Measurements from ENCODE around the gene ITIH5. TPM values are rescaled to one million over a fixed set of nuclear protein-coding genes. Genes with fewer than 3 reads are reported as not detected.

ITIH5 gene
- 23.5 TPM for total RNA-seq

GRCh38 chr10:7666253-7667023, at the start of gene ITIH5:
ITIH5 (minus strand) TSS chr10:7666966; CDS start chr10:7666892, 74 bp downstream.

GRCh38 chr10:7703140-7703539, 36.4 kb upstream of the ITIH5 start, which contains the start of gene ITIH2:
ITIH2 (plus strand) TSS chr10:7703316; CDS start chr10:7703435, 119 bp downstream.

Other genes starting within 250 kb of the ITIH5 start
- gene ITIH2, start 36.4 kb upstream of the ITIH5 start, total RNA-seq, result 0.58 TPM
- 8.4 TPM for gene KIN, start 121.0 kb upstream of the ITIH5 start, total RNA-seq
- gene ATP5F1C, start 121.2 kb upstream of the ITIH5 start, total RNA-seq, result 235 TPM
- gene TAF3, start 151.5 kb upstream of the ITIH5 start, total RNA-seq, result 3.9 TPM